Ovary (tissue), 3 donors: ENCODE results near the gene CARD9.

Experiments used
- POLR2A ChIP-seq: fragments of 450-650 bp; IDR thresholded peaks from one replicate; pipeline ENCODE4 v1.6.1; 2017; ENCODE audit warnings: antibody characterized with exemption, mild to moderate bottlenecking, moderate library complexity
- TF ChIP-seq, protein P1 (sequence below), 3 donors: fragments of 450-650 bp in 2 of 3; fragments of 200-600 bp in 1 of 3; IDR thresholded peaks; one replicate each; pipeline versions ENCODE4 v1.5.1 to v1.8.0; 2016 to 2022; ENCODE audit warnings: antibody characterized with exemption in 3 of 3, mild to moderate bottlenecking in 1 of 3
- donor health status: DM: no; HTN: no; CAD: no.

DNA sequence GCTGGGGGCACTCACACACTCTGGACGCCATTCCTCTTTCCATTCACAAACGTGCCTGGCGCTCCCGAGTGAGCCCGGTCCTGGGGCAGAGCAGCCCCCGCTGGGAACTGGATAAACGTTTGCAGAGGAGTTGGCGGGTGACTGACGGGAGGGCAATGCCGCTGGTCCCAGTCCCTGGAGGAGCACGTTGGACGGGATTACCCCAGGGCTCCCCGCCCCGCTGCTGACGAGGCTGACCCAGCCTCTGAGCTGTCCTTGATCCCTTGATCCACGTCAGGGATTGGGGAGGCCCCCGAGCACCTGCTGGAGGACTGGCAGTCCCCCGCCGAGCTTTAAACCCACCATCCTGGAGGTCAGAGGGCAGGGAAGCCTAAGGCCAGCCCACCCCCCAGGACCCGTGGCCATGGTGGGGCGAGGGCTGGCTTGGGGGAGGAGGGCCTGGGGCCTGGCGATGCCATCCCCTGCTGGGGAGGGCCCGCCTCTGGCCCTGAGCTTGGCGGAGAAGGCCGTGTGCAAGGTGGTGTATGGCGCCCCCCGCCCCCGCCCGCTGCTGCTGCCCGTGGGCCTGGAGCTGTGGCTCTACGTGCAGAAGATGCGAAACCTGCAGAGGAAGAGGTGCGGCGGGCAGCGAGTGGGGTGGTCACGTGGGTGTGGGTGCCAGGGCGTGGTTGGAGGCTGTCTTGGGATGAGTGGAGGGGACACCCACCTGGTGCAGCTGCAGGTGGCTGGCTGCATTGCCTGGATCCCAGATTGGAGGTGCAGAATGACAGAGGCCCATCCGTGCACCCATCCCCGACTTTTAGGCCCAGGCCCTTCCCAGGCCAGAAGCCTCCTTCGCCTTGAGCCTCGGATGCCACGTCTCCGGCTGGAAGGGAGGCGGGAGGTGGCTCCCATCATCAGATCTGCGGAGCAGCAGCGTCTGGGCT, 41.6 kb downstream of the CARD9 start:
- TF ChIP-seq, protein P1, sequence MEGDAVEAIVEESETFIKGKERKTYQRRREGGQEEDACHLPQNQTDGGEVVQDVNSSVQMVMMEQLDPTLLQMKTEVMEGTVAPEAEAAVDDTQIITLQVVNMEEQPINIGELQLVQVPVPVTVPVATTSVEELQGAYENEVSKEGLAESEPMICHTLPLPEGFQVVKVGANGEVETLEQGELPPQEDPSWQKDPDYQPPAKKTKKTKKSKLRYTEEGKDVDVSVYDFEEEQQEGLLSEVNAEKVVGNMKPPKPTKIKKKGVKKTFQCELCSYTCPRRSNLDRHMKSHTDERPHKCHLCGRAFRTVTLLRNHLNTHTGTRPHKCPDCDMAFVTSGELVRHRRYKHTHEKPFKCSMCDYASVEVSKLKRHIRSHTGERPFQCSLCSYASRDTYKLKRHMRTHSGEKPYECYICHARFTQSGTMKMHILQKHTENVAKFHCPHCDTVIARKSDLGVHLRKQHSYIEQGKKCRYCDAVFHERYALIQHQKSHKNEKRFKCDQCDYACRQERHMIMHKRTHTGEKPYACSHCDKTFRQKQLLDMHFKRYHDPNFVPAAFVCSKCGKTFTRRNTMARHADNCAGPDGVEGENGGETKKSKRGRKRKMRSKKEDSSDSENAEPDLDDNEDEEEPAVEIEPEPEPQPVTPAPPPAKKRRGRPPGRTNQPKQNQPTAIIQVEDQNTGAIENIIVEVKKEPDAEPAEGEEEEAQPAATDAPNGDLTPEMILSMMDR (IDR thresholded peaks at IDR 0.05): no peak
- no peak for TF ChIP-seq POLR2A
